H1 (cell line): Measurements from ENCODE around the gene RHOV. TPM values are rescaled to one million over a fixed set of nuclear protein-coding genes. Genes with fewer than 3 reads are reported as not detected.
"Not testable (repeated sequence)": the region's sequence is repeated elsewhere in the genome, so short reads cannot be mapped to it uniquely, and the experiment has no call there.

Experiments used
- CTCF ChIA-PET: fragments of 300-600 bp; sonication (Branson Sonifier 250); formaldehyde crosslinking; loops from one replicate; lab custom pipeline; 2021; ENCODE audit not compliant: partially characterized antibody; lab: Charles Lee
- POLR2A ChIA-PET: fragments of 300-600 bp; sonication (Branson Sonifier 250); formaldehyde crosslinking; loops from one replicate; lab custom pipeline; 2021; ENCODE audit warnings: inconsistent platforms; ENCODE audit not compliant: partially characterized antibody; lab: Charles Lee
- DNase-seq, 2 experiments: peaks; one replicate each; pipeline versions ENCODE4 v3.0.0 to v3.0.0-alpha.2; 2010 to 2022; ENCODE audit warnings: low spot score in 2 of 2, low read depth in 1 of 2, mixed read lengths in 1 of 2
- FAIRE-seq: peaks from 2 replicates; lab custom pipeline; 2011; peaks lifted over from hg19 to GRCh38; lab: Jason Lieb, UNC
- H2AFZ ChIP-seq: 2 replicates; pipeline ENCODE4 v1.8.1; 2012; ENCODE audit warnings: low read length, inconsistent platforms
- H2AK5ac ChIP-seq: 2 replicates; pipeline ENCODE4 v1.6.1; 2013; ENCODE audit warnings: low read depth, low read length
- H2BK120ac ChIP-seq: replicated peaks from 2 replicates; pipeline ENCODE3; 2013; ENCODE audit warnings: low read depth, low read length, inconsistent platforms
- H2BK12ac ChIP-seq: 2 replicates; pipeline ENCODE4 v1.6.1; 2013; ENCODE audit warnings: low read depth, low read length
- H2BK15ac ChIP-seq: 2 replicates; pipeline ENCODE4 v1.6.1; 2013; ENCODE audit warnings: low read length
- H2BK20ac ChIP-seq: 2 replicates; pipeline ENCODE4 v1.6.1; 2013; ENCODE audit warnings: low read length
- H2BK5ac ChIP-seq: 2 replicates; pipeline ENCODE4 v1.6.1; 2013; ENCODE audit warnings: low read depth, low read length
- H3K14ac ChIP-seq: 2 replicates; pipeline ENCODE4 v1.6.1; 2013; ENCODE audit warnings: inconsistent platforms; ENCODE audit not compliant: insufficient read length
- H3K18ac ChIP-seq: 2 replicates; pipeline ENCODE4 v1.6.1; 2013; ENCODE audit warnings: low read length; ENCODE audit errors: extremely low read depth
- H3K23ac ChIP-seq: 2 replicates; pipeline ENCODE4 v1.6.1; 2013; ENCODE audit warnings: inconsistent platforms; ENCODE audit not compliant: insufficient read length
- H3K23me2 ChIP-seq: 2 replicates; pipeline ENCODE4 v1.6.1; 2013; ENCODE audit warnings: low read depth, low read length
- H3K27ac ChIP-seq: 2 replicates; pipeline ENCODE4 v1.6.1; 2011; ENCODE audit warnings: low read depth, low read length, inconsistent platforms
- H3K27me3 ChIP-seq, 4 experiments: replicated peaks in 1 of 4; 1 replicate in 1 of 4; 2 replicates in 3 of 4; pipeline versions ENCODE4 v1.6.1 to v1.8.1; 2011 to 2013; ENCODE audit warnings: low read length in 3 of 4, mild to moderate bottlenecking in 3 of 4, inconsistent platforms in 2 of 4, mixed read lengths in 2 of 4, moderate library complexity in 1 of 4; ENCODE audit not compliant: control insufficient read depth in 3 of 4, insufficient read depth in 3 of 4; ENCODE audit errors: extremely low read depth in 1 of 4
- H3K36me3 ChIP-seq, 4 experiments: 2 replicates each; pipeline versions ENCODE4 v1.6.1 to v1.8.1; 2011 to 2013; ENCODE audit warnings: mild to moderate bottlenecking in 4 of 4, low read length in 3 of 4, moderate library complexity in 2 of 4, control low read depth in 1 of 4, inconsistent platforms in 1 of 4; ENCODE audit not compliant: insufficient read depth in 4 of 4, control insufficient read depth in 2 of 4
- H3K4ac ChIP-seq: replicated peaks from 2 replicates; pipeline ENCODE3; 2013; ENCODE audit warnings: low read length, low read depth, mixed read lengths, inconsistent platforms; ENCODE audit not compliant: insufficient read length
- H3K4me1 ChIP-seq, 4 experiments: replicated peaks in 1 of 4; 1 replicate in 1 of 4; 2 replicates in 3 of 4; pipeline versions ENCODE4 v1.6.1 to v1.8.1; 2011 to 2013; ENCODE audit warnings: low read length in 3 of 4, inconsistent platforms in 2 of 4, mixed read lengths in 1 of 4; ENCODE audit not compliant: insufficient read depth in 4 of 4, control insufficient read depth in 3 of 4
- H3K4me2 ChIP-seq, 2 experiments: 2 replicates each; pipeline versions ENCODE4 v1.6.1 to v1.8.1; 2011 to 2013; ENCODE audit warnings: low read depth in 2 of 2, low read length in 2 of 2, control low read depth in 1 of 2, inconsistent platforms in 1 of 2, mild to moderate bottlenecking in 1 of 2; ENCODE audit not compliant: insufficient read depth in 1 of 2
- H3K4me3 ChIP-seq, 4 experiments: fragments of 200-600, 300-600 bp in 1 of 4; sonication (generic), shearing (Covaris generic), sonication (Bioruptor Twin) in 1 of 4; 2 replicates each; pipeline versions ENCODE4 v1.5.1 to v1.8.1; 2011 to 2016; ENCODE audit warnings: low read length in 4 of 4, low read depth in 3 of 4, control low read depth in 2 of 4, inconsistent platforms in 2 of 4, mild to moderate bottlenecking in 2 of 4, mixed read lengths in 1 of 4, moderate library complexity in 1 of 4; ENCODE audit not compliant: insufficient read depth in 2 of 4; ENCODE audit errors: extremely low read depth in 1 of 4
- H3K56ac ChIP-seq: replicated peaks from 2 replicates; pipeline ENCODE3; 2013; ENCODE audit warnings: low read depth, mild to moderate bottlenecking, mixed read lengths, low read length, inconsistent platforms; ENCODE audit not compliant: insufficient read length
- H3K79me1 ChIP-seq: 2 replicates; pipeline ENCODE4 v1.6.1; 2013; ENCODE audit warnings: low read depth, low read length, control low read depth
- H3K79me2 ChIP-seq, 2 experiments: 2 replicates each; pipeline versions ENCODE4 v1.6.1 to v1.8.1; 2012 to 2013; ENCODE audit warnings: low read length in 2 of 2, mild to moderate bottlenecking in 2 of 2, inconsistent platforms in 1 of 2; ENCODE audit not compliant: insufficient read depth in 2 of 2, control insufficient read depth in 1 of 2
- H3K9ac ChIP-seq, 4 experiments: replicated peaks in 1 of 4; 1 replicate in 1 of 4; 2 replicates in 3 of 4; pipeline versions ENCODE4 v1.6.1 to v1.8.1; 2011 to 2013; ENCODE audit warnings: low read depth in 3 of 4, low read length in 3 of 4, control low read depth in 2 of 4, mild to moderate bottlenecking in 2 of 4, moderate library complexity in 2 of 4, inconsistent platforms in 1 of 4; ENCODE audit errors: extremely low read depth in 1 of 4
- H3K9me3 ChIP-seq, 2 experiments: 2 replicates each; pipeline versions ENCODE4 v1.6.1 to v1.8.1; 2012 to 2013; ENCODE audit warnings: mild to moderate bottlenecking in 2 of 2, moderate library complexity in 2 of 2, control low read depth in 1 of 2, inconsistent platforms in 1 of 2, low read depth in 1 of 2, low read length in 1 of 2, mixed read lengths in 1 of 2; ENCODE audit not compliant: insufficient read depth in 2 of 2
- H4K20me1 ChIP-seq, 2 experiments: replicated peaks in 1 of 2; 2 replicates each; pipeline versions ENCODE3 to v1.8.1; 2011 to 2013; ENCODE audit warnings: inconsistent platforms in 2 of 2, low read length in 2 of 2, mild to moderate bottlenecking in 1 of 2; ENCODE audit not compliant: insufficient read depth in 2 of 2, control insufficient read depth in 1 of 2
- H4K5ac ChIP-seq: 2 replicates; pipeline ENCODE4 v1.6.1; 2013; ENCODE audit warnings: low read length, low read depth, mixed read lengths, inconsistent platforms; ENCODE audit not compliant: insufficient read length
- H4K8ac ChIP-seq: 2 replicates; pipeline ENCODE4 v1.8.0; 2013; ENCODE audit warnings: mild to moderate bottlenecking, moderate library complexity, low read length, inconsistent platforms; ENCODE audit not compliant: insufficient read depth; ENCODE audit errors: extremely low read depth
- H4K91ac ChIP-seq: replicated peaks from 2 replicates; pipeline ENCODE3; 2013; ENCODE audit warnings: low read length, mixed read lengths, inconsistent platforms; ENCODE audit not compliant: insufficient read length
- WGBS, 2 experiments: shearing (Covaris generic) in 1 of 2; methylation state at CpG; one replicate each; pipeline versions ENCODE4 v1.1.6 to v1.1.7; 2013 to 2015; ENCODE audit warnings: low lambda C conversion rate in 2 of 2, mixed read lengths in 2 of 2, inconsistent platforms in 1 of 2, low coverage in 1 of 2, missing lambda C conversion rate in 1 of 2; ENCODE audit not compliant: insufficient replicate concordance in 2 of 2, insufficient coverage in 1 of 2, insufficient read length in 1 of 2; ENCODE audit errors: extremely low coverage in 1 of 2, missing lambda C conversion rate in 1 of 2; 5-methylcytosine and 5-hydroxymethylcytosine counted together
- polyA plus RNA-seq, 7 experiments: library from polyadenylated mRNA; depleted of rRNA in 3 of 7; stranded (reverse) in 5 of 7; unstranded in 2 of 7; fragments of >200 nt in 5 of 7; fragments of 200-250 nt in 2 of 7; gene quantifications; 1 replicate in 5 of 7; 2 replicates in 1 of 7; 4 replicates in 1 of 7; pipeline versions ENCODE4 v1.2.1 to v1.2.3, GENCODE V29; 2011 to 2013; ENCODE audit warnings: missing spikeins in 2 of 7, mixed read lengths in 2 of 7
- total RNA-seq: library from RNA; stranded (reverse); fragmentation: NEBNext Ultra II Directional; extraction: Animal tissue kit (Norgen Biotek cat#: 25700); gene quantifications from 2 replicates; pipeline ENCODE4 v1.2.1, GENCODE V29; 2021

Gene RHOV
- total and polyA plus RNA-seq, 2 of the 8 experiments (the other 6 are each of a cell fraction or from before 2014, with no cell fraction given) = 1.5 to 2.7 TPM

- POLR2A ChIA-PET = interaction anchor here (0.7 to 5.6 kb wide), 6 partner anchors 10 to 139 kb away, joined by 3 to 49 read pairs (median 3); partner anchors contain the start of gene VPS18
- H2AK5ac ChIP-seq, H3K36me3 ChIP-seq, FAIRE-seq, H2BK20ac ChIP-seq, DNase-seq, H2BK15ac ChIP-seq, H3K23me2 ChIP-seq, H3K23ac ChIP-seq, H2BK120ac ChIP-seq, H4K8ac ChIP-seq, H2BK5ac ChIP-seq, H3K27ac ChIP-seq, H3K27me3 ChIP-seq, H3K14ac ChIP-seq, H4K91ac ChIP-seq, H3K79me1 ChIP-seq, H3K56ac ChIP-seq, H2BK12ac ChIP-seq, H3K4ac ChIP-seq, H4K5ac ChIP-seq, H3K4me3 ChIP-seq, H3K79me2 ChIP-seq, H3K9me3 ChIP-seq, H3K9ac ChIP-seq, H3K4me1 ChIP-seq, H2AFZ ChIP-seq, H3K18ac ChIP-seq, H3K4me2 ChIP-seq, H4K20me1 ChIP-seq: not testable (repeated sequence)
- CTCF ChIA-PET = interaction anchor here (0.5 to 8.6 kb wide), 8 partner anchors 13 to 461 kb away, joined by 3 to 208 read pairs (median 4); partner anchors contain the start of genes SPINT1 and VPS18
- WGBS, 2 experiments = 91% methylated on average over 4 of the region's 4 CpGs; no CpG with 5 or more reads in 1 of the 2 experiments
These were observed 12.9 kb downstream of the RHOV start for GRCh38 chr15:40861147-40861546.
